Kidney (tissue), 14 donors: ENCODE data around the gene SFI1. TPM values are rescaled to one million over a fixed set of nuclear protein-coding genes. Genes with fewer than 3 reads are reported as not detected.

Experiments
- DNase-seq, 5 donors: peaks; one replicate each; pipeline ENCODE4 v3.0.0-alpha.2; 2013 to 2020
- FAIRE-seq: peaks from 2 replicates; lab custom pipeline; 2012; peaks lifted over from hg19 to GRCh38; lab: Jason Lieb, UNC
- H3K27ac ChIP-seq, 2 donors: one replicate each; pipeline ENCODE4 v1.7.0; 2013; ENCODE audit warnings: low read depth in 2 of 2, low read length in 2 of 2, inconsistent platforms in 1 of 2
- H3K27me3 ChIP-seq: one replicate; pipeline ENCODE4 v1.7.1; 2013; ENCODE audit warnings: low read length, inconsistent platforms; ENCODE audit not compliant: control insufficient read depth, insufficient read depth
- H3K36me3 ChIP-seq, 3 donors: one replicate each; pipeline versions ENCODE4 v1.7.0 to v1.7.1; 2013; ENCODE audit warnings: low read length in 3 of 3, control low read depth in 1 of 3, inconsistent platforms in 1 of 3; ENCODE audit not compliant: insufficient read depth in 3 of 3, control insufficient read depth in 2 of 3
- H3K4me1 ChIP-seq, 3 donors: one replicate each; pipeline versions ENCODE4 v1.7.0 to v1.7.1; 2013; ENCODE audit warnings: low read length in 3 of 3, inconsistent platforms in 1 of 3, low read depth in 1 of 3; ENCODE audit not compliant: control insufficient read depth in 2 of 3, insufficient read depth in 2 of 3
- H3K4me3 ChIP-seq, 3 donors: one replicate each; pipeline versions ENCODE4 v1.7.0 to v1.8.1; 2013; ENCODE audit warnings: low read length in 3 of 3, control low read depth in 1 of 3, inconsistent platforms in 1 of 3
- H3K9ac ChIP-seq, 3 donors: one replicate each; pipeline versions ENCODE4 v1.7.0 to v1.7.1; 2013; ENCODE audit warnings: low read length in 3 of 3, control low read depth in 1 of 3, inconsistent platforms in 1 of 3
- H3K9me3 ChIP-seq, 3 donors: one replicate each; pipeline versions ENCODE4 v1.7.0 to v1.7.1; 2013; ENCODE audit warnings: low read length in 3 of 3, control low read depth in 1 of 3, inconsistent platforms in 1 of 3; ENCODE audit not compliant: control insufficient read depth in 2 of 3, insufficient read depth in 1 of 3
- CTCF ChIP-seq: IDR thresholded peaks from 3 replicates; pipeline ENCODE4 v1.5.1; 2012; ENCODE audit warnings: mild to moderate bottlenecking, moderate library complexity, borderline replicate concordance; ENCODE audit not compliant: insufficient read depth; ENCODE audit errors: extremely low read depth
- intact Hi-C: fragments of 100-400 bp; cut with DNase I; formaldehyde crosslinking; loops from one replicate; pipeline ENCODE4 v1.11.1; 2022
- polyA plus RNA-seq: library from polyadenylated mRNA; stranded (reverse); fragments of 350-450 nt; fragmentation: Illumina TruSeq; extraction: RNeasy Lipid Tissue Mini Kit (QIAGEN cat#74804); gene quantifications from one replicate; pipeline ENCODE4 v1.2.3, GENCODE V29; 2014; ENCODE audit warnings: low read depth, low replicate concordance; ENCODE audit not compliant: insufficient read depth
- total RNA-seq: library from RNA; stranded (reverse); fragmentation: NEBNext Ultra II Directional; extraction: Animal tissue kit (Norgen Biotek cat#: 25700); gene quantifications from one replicate; pipeline ENCODE4 v1.2.1, GENCODE V29; 2021
- donor health status: control.
- donor health status: control.
- donor health status: control.
- donor health status: control.
- donor health status: control.
- donor health status: DM: yes; HTN: yes; CAD: no.
- donor health status: Normal renal cell carcinoma (clear cell type).

The SFI1 gene
- total and polyA plus RNA-seq, 2 donors from 2014 or later: 11.4 to 48.2 TPM

GRCh38 chr22:31622980-31623379 is 126.6 kb downstream of the SFI1 start:
- H3K27ac ChIP-seq: no peak overlapping the region

DNA sequence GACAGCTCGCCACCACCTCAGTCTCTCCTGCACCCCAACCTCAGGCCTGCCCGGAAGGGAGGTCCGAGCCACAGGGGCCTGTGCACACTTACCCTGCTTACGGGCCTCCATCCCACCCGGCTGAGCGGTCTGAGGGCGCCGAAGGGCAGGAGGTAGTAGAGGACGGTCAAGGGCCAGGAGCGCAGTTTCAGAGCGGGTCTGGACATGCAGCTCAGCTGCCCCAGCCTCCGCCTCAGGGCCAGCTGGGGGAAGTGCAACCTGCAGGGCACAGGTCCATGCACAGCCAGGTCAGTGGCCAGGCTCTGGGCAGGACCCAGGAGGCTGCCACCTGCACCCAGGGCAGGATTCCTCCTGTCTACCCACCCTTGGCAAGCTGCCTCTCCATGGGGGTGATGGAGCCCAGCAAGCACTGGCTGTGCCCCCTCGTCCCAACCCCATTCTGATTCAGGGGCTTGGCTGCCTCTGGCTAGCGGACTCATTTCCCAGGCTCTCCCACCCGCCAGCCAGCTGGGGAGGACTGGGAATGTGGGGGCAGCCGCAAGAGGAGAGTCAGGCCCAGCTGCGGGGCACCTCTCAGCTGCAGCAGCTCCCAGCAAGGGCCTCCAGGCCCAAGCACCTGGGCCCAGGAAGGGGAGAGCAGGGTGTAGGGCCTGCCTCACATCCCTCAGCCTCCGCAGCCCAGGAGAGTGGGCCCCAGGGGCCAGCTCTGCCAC is 127.4 kb downstream of the SFI1 start:
- no peak for FAIRE-seq
- Histone ChIP-seq H3K36me3 (peaks cover 0 to 18% (median 7%) of the 10 kb centered on the region in 3 donors), H3K27me3 (no peaks in the 10 kb centered on the region), H3K9ac (no peak overlapping the region), H3K4me1 (peaks cover 0 to 26% (median 0%) of the 10 kb centered on the region in 3 donors), H3K9me3 (no peaks in the 10 kb centered on the region), H3K4me3 (no peak overlapping the region), H3K27ac (no peak overlapping the region)
- TF ChIP-seq CTCF: no peak
- intact Hi-C loops: no loop called here
- peak in 2 of 5 donors; percentile 43 to 60 for DNase-seq

More at GRCh38 chr22:31622980-31623379, 126.6 kb downstream of the SFI1 start:
- no peaks in the 10 kb centered on the region for H3K9me3 ChIP-seq
- no peak overlapping the region for H3K4me3 ChIP-seq
- H3K27me3 ChIP-seq: no peaks in the 10 kb centered on the region
- DNase-seq: no peak
- peaks cover 0 to 23% (median 10%) of the 10 kb centered on the region in 3 donors for H3K36me3 ChIP-seq
- no peak for TF ChIP-seq CTCF
- FAIRE-seq: no peak
- no peak overlapping the region for H3K9ac ChIP-seq
- H3K4me1 ChIP-seq: peaks cover 0 to 21% (median 0%) of the 10 kb centered on the region in 3 donors
- intact Hi-C loops: no loop called here

GRCh38 chr22:31625257-31625640 is 128.9 kb downstream of the SFI1 start:
- Histone ChIP-seq H3K27me3 (no peaks in the 10 kb centered on the region), H3K36me3 (peaks cover 0 to 3% (median 3%) of the 10 kb centered on the region in 3 donors), H3K9me3 (no peaks in the 10 kb centered on the region), H3K9ac (no peak overlapping the region), H3K4me1 (peaks cover 0 to 39% (median 6%) of the 10 kb centered on the region in 3 donors), H3K27ac (no peak overlapping the region), H3K4me3 (no peak overlapping the region)
- no peak for TF ChIP-seq CTCF
- intact Hi-C loops: no loop called here
- FAIRE-seq (no peak), DNase-seq (no peak)
